ENCODE measurements around the gene SORCS2. TPM values are rescaled to one million over a fixed set of nuclear protein-coding genes. Genes with fewer than 3 reads are reported as not detected.

The SORCS2 gene
- total RNA-seq, 2 donors from 2014 or later = 1.0 to 4.4 TPM

DNA sequence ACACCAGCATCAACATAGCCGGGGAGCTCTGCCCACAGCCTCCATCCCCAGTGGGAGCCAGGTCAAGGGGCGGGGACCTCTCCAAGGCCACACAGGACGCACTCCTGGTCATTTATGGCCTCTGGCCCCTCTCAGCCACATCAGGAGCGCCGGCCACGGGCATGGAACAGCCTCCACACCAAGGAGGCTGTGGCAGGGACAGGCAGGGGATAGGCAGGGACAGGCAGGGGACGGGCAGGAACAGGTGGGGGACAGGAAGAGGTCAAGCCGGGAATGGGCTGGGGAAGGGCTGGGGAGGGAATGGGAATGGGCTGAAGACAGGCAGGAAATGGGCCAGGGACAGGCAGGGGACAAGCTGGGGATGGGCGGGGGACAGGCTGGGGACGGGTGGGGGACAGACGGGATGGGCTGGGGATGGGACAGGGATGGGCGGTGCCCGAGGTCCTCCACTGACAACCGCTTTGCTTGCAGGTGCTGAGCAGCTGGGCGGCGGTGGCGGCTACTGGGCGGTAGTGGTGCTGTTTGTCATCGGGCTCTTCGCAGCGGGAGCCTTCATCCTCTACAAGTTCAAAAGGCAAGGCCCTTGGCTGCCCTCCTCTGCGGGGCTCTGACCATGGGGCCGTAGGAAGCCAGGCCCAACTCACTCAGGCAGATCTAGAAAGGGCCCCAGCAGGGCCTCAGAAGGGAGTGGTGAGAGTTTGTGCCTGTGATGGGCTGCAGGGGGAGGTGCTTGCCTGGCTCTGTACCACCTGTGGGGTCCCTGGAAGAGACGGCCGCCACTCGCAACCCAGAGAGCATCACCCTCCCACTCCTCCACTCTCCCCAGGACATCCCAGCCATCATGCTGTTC lies 541.7 kb downstream of the SORCS2 start:
- TF ChIP-seq POLR2AphosphoS5 (IDR thresholded peaks at IDR 0.05) (no peak), POLR2A (IDR thresholded peaks at IDR 0.05) (no peak)
- TF ChIP-seq, protein P1, sequence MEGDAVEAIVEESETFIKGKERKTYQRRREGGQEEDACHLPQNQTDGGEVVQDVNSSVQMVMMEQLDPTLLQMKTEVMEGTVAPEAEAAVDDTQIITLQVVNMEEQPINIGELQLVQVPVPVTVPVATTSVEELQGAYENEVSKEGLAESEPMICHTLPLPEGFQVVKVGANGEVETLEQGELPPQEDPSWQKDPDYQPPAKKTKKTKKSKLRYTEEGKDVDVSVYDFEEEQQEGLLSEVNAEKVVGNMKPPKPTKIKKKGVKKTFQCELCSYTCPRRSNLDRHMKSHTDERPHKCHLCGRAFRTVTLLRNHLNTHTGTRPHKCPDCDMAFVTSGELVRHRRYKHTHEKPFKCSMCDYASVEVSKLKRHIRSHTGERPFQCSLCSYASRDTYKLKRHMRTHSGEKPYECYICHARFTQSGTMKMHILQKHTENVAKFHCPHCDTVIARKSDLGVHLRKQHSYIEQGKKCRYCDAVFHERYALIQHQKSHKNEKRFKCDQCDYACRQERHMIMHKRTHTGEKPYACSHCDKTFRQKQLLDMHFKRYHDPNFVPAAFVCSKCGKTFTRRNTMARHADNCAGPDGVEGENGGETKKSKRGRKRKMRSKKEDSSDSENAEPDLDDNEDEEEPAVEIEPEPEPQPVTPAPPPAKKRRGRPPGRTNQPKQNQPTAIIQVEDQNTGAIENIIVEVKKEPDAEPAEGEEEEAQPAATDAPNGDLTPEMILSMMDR (IDR thresholded peaks at IDR 0.05) = no peak
- Histone ChIP-seq H3K9me3 (no peaks in the 10 kb centered on the region), H3K27me3 (replicated peaks; ENCODE audit: insufficient read depth) (no peaks in the 10 kb centered on the region), H3K4me3 (no peak overlapping the region), H3K36me3 (no peaks in the 10 kb centered on the region), H3K4me1 (replicated peaks) (no peaks in the 10 kb centered on the region), H3K27ac (no peak overlapping the region)
- intact Hi-C loops (cut with DNase I) = no loop called here
- DNase-seq (ENCODE audit: low spot score) = no peak
- WGBS = 66% methylated on average over 26 of the region's 26 CpGs

DNA sequence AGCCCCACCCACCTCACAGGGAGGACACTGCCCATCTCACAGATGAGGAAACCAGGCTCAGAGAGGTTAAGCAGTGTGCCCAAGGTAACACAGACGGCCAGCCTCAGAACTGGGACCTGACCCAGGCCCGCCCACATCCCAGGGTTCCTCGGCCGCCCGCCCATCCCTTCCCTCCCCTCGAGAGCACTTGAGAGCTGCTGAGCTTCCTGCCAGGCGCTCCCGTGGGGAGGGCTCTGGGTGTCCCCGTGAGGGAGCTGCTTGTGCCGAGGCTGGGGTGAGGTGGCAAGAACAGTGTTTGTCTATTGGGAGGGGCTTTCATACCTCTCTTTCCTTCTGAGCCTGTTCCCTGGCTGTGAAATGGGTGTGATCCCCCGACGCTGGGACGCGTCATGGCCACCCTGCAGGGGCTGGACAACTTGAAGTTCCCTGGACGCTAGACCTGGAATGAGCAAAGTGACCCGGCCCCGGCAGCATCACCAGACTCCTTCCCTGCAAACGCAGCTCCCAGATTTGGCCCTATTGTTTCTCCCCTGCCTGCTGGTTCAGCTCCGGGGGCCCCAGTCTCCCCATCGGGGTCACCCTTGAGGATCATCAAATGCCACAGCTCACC lies 542.4 kb downstream of the SORCS2 start:
- Histone ChIP-seq H3K4me3 (no peak overlapping the region), H3K27me3 (replicated peaks; ENCODE audit: insufficient read depth) (no peaks in the 10 kb centered on the region), H3K4me1 (replicated peaks) (no peaks in the 10 kb centered on the region), H3K9me3 (no peaks in the 10 kb centered on the region), H3K36me3 (no peaks in the 10 kb centered on the region), H3K27ac (no peak overlapping the region)
- DNase-seq (ENCODE audit: low spot score) = no peak
- intact Hi-C loops (cut with DNase I) = no loop called here
- TF ChIP-seq POLR2AphosphoS5 (IDR thresholded peaks at IDR 0.05) (no peak), POLR2A (IDR thresholded peaks at IDR 0.05) (no peak)
- TF ChIP-seq, protein P1 (IDR thresholded peaks at IDR 0.05) = no peak
- WGBS = 67% methylated on average over 20 of the region's 20 CpGs

DNA sequence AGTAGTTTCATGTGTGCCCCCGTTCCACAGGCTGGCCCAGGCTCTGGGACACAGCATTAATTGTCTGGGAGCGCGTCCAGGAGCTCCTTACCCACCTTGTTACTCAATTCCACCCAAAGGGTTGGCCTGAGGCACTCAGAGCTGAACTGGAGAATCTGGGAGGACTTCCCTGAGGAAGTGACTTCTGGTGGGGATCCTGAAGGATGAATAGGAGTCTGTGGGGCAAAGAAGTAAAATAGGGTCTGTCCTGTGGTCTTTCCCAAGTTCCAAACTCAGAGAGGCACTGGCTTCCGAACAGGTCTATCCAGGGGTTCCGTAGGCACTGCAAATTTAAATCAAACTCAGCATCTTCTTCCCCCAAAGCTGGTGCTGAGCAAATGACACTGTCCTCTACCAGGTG lies 543.1 kb downstream of the SORCS2 start:
- 93% methylated on average over 5 of the region's 5 CpGs for WGBS
- H3K27ac ChIP-seq = no peak overlapping the region
- DNase-seq (ENCODE audit: low spot score) = no peak
- H3K27me3 ChIP-seq (replicated peaks; ENCODE audit: insufficient read depth) = no peaks in the 10 kb centered on the region
- no peaks in the 10 kb centered on the region for H3K36me3 ChIP-seq
- H3K9me3 ChIP-seq = no peaks in the 10 kb centered on the region
- no peaks in the 10 kb centered on the region for H3K4me1 ChIP-seq (replicated peaks)
- intact Hi-C loops (cut with DNase I) = no loop called here
- TF ChIP-seq POLR2A (IDR thresholded peaks at IDR 0.05) (no peak), POLR2AphosphoS5 (IDR thresholded peaks at IDR 0.05) (no peak)
- TF ChIP-seq, protein P1 (IDR thresholded peaks at IDR 0.05) = no peak
- H3K4me3 ChIP-seq = no peak overlapping the region

DNA sequence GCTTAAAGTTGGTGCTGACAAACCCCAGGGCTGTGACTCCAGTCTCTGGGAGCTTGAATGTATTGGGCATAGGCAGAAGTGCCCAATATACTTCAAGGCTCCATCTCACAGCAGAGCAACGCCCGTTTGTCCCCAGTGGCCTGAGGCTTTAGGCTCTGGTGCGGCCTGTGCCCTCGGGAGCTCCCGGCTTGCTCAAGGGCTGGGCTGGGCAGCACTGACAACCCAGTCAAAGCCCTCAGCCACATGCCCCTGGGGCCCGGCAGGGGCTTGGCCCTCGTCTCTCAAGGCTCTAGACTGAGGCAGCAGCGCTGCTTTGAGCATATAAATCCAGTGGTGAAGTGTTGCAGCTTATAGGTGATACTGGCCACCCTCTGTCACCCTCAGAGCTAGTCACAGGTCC lies 543.6 kb downstream of the SORCS2 start:
- no peaks in the 10 kb centered on the region for H3K4me1 ChIP-seq (replicated peaks)
- 95% methylated on average over 7 of the region's 8 CpGs for WGBS
- no peaks in the 10 kb centered on the region for H3K36me3 ChIP-seq
- no peaks in the 10 kb centered on the region for H3K27me3 ChIP-seq (replicated peaks; ENCODE audit: insufficient read depth)
- H3K27ac ChIP-seq = no peak overlapping the region
- TF ChIP-seq POLR2AphosphoS5 (IDR thresholded peaks at IDR 0.05) = no peak
- TF ChIP-seq, protein P1 (IDR thresholded peaks at IDR 0.05) = no peak
- no peak for TF ChIP-seq POLR2A (IDR thresholded peaks at IDR 0.05)
- no peak for DNase-seq (ENCODE audit: low spot score)
- intact Hi-C loops (cut with DNase I) = no loop called here
- no peaks in the 10 kb centered on the region for H3K9me3 ChIP-seq
- H3K4me3 ChIP-seq = no peak overlapping the region

Data from prostate gland (tissue), 2 donors.